ENCODE results near the gene CD96. TPM values are rescaled to one million over a fixed set of nuclear protein-coding genes. Genes with fewer than 3 reads are reported as not detected.

The CD96 gene
- total RNA-seq, 6 experiments from 2014 or later: 0.31 to 1.3 (median 0.79) TPM

DNA sequence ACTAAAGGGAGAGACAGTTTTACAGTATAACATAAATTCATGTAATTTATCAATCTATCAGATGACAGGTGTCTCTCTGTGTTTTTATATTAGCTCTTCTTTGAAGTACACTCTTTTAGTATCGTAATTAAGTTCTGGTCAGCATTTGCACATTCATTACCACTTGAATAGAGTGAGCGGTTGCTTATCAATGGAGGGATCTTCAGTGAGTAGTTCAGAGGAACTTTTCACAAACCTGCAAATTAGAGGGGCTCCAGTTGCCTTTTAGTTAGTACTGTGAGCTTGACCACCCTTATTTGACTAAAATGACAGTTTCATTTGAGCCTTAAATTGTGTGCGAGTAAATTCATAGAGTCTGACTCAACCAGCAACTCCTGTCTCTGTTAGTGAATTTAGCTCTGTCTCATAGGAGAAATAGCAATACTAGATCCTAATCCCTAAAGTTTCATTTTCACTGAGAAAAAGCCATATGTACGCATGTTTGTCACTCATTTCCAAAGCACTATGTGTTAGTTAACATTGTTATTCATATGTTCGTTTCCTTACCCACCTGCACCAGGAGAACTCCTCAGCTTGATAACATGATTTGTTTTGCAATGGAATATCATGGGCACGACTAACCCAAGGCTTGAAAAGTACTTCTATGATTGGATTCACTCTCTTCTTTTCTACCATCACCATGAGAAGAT, 110.6 kb downstream of the CD96 start:
- H3K27me3 ChIP-seq: no peaks in the 10 kb centered on the region
- TF ChIP-seq POLR2A (IDR thresholded peaks at IDR 0.05): no peak
- TF ChIP-seq, protein P1, sequence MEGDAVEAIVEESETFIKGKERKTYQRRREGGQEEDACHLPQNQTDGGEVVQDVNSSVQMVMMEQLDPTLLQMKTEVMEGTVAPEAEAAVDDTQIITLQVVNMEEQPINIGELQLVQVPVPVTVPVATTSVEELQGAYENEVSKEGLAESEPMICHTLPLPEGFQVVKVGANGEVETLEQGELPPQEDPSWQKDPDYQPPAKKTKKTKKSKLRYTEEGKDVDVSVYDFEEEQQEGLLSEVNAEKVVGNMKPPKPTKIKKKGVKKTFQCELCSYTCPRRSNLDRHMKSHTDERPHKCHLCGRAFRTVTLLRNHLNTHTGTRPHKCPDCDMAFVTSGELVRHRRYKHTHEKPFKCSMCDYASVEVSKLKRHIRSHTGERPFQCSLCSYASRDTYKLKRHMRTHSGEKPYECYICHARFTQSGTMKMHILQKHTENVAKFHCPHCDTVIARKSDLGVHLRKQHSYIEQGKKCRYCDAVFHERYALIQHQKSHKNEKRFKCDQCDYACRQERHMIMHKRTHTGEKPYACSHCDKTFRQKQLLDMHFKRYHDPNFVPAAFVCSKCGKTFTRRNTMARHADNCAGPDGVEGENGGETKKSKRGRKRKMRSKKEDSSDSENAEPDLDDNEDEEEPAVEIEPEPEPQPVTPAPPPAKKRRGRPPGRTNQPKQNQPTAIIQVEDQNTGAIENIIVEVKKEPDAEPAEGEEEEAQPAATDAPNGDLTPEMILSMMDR (IDR thresholded peaks at IDR 0.05): no peak

DNA sequence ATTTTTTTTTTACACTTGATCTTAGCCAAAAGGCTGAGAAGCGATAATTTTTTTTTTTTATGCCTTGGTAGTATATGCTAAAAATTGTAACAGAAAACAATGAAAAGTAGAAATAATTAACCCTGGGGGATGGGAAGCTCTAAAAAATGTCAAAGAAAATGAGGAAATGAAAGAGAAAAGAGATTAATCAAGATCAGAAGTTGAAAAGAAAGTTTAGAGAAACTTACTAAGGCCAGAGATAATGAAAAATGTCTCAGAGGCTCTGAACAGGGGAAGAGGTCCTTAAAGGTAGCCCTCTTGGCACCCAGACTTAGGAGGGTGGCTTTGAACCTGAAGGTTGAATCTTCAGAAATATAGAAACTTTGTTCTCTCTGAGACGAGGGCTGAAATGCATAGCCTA, 111.8 kb downstream of the CD96 start:
- Histone ChIP-seq H3K9me3 (no peaks in the 10 kb centered on the region), H3K27me3 (no peaks in the 10 kb centered on the region), H3K27ac (no peak overlapping the region), H3K4me1 (no peaks in the 10 kb centered on the region), H3K36me3 (no peaks in the 10 kb centered on the region), H3K4me3 (no peak overlapping the region)
- DNase-seq (no peak), ATAC-seq (no peak)
- 94% methylated on average over 1 of the region's 2 CpGs for WGBS (ENCODE audit: insufficient coverage, low coverage, low lambda C conversion rate, missing lambda C conversion rate)
- intact Hi-C loops (cut with DNase I): no loop called here
- TF ChIP-seq, protein P1 (IDR thresholded peaks at IDR 0.05): no peak
- TF ChIP-seq POLR2A (IDR thresholded peaks at IDR 0.05): no peak

More for the DNA sequence above, 110.6 kb downstream of the CD96 start:
- Histone ChIP-seq H3K4me1 (no peaks in the 10 kb centered on the region), H3K9me3 (no peaks in the 10 kb centered on the region), H3K4me3 (no peak overlapping the region), H3K27ac (no peak overlapping the region), H3K36me3 (no peaks in the 10 kb centered on the region)
- DNase-seq (no peak), ATAC-seq (no peak)
- 65% methylated on average over 6 of the region's 6 CpGs for WGBS (ENCODE audit: insufficient coverage, low coverage, low lambda C conversion rate, missing lambda C conversion rate)
- intact Hi-C loops (cut with DNase I): no loop called here

DNA sequence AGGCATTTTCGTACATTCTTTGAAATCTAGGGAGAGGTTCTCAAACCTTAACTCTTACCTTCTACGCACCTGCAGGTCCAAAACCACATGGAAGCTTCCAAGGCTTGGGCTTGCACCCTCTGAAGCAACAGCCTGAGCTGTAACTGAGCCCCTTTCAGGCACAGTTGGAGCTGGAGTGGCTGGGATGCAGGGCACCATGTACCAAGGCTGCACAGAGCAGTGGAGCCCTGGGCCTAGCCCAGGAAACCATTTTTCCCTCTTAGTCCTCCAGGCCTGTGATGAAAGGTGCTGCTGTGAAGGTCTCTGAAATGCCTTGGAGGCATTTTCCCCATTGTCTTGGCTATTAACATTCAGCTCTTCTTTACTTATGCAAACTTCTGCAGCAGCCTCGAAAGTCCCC, 120.0 kb downstream of the CD96 start:
- H3K36me3 ChIP-seq: no peaks in the 10 kb centered on the region
- intact Hi-C loops (cut with DNase I): no loop called here

DNA sequence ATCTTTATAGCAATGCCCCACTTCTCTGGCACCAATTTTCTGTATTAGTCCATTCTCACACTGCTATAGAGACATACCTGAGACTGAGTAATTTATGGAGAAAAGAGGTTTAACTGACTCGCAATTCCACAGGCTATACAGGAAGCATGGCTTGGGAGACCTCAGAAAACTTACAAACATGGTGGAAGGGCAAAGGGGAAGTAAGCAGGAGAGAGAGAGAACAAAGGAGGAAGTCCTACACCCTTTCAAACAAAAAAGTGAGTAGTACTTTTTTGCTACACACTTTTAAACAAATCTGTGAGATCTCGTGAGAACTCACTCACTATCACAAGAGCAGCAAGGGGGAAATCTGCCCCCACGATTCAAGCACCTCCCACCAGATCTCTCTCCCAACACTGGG, 120.9 kb downstream of the CD96 start:
- WGBS (ENCODE audit: insufficient coverage, low coverage, low lambda C conversion rate, missing lambda C conversion rate): 53% methylated on average over 3 of the region's 3 CpGs
- ATAC-seq (no peak), DNase-seq (no peak)
- H3K4me3 ChIP-seq: no peak overlapping the region
- intact Hi-C loops (cut with DNase I): no loop called here
- no peaks in the 10 kb centered on the region for H3K9me3 ChIP-seq
- H3K36me3 ChIP-seq: no peaks in the 10 kb centered on the region
- no peak overlapping the region for H3K27ac ChIP-seq
- no peaks in the 10 kb centered on the region for H3K27me3 ChIP-seq
- H3K4me1 ChIP-seq: no peaks in the 10 kb centered on the region
- TF ChIP-seq POLR2A (IDR thresholded peaks at IDR 0.05): no peak
- TF ChIP-seq, protein P1 (IDR thresholded peaks at IDR 0.05): no peak

More for the DNA sequence above, 120.0 kb downstream of the CD96 start:
- DNase-seq (no peak), ATAC-seq (no peak)
- TF ChIP-seq, protein P1 (IDR thresholded peaks at IDR 0.05): no peak
- TF ChIP-seq POLR2A (IDR thresholded peaks at IDR 0.05): no peak
- Histone ChIP-seq H3K4me3 (no peak overlapping the region), H3K9me3 (no peaks in the 10 kb centered on the region), H3K27me3 (no peaks in the 10 kb centered on the region), H3K27ac (no peak overlapping the region), H3K4me1 (no peaks in the 10 kb centered on the region)
- WGBS (ENCODE audit: insufficient coverage, low coverage, low lambda C conversion rate, missing lambda C conversion rate): 83% methylated on average over 2 of the region's 3 CpGs

Measured in right lobe of liver (tissue), 6 donors.